Measurements from ENCODE around the gene EIF1. TPM values are rescaled to one million over a fixed set of nuclear protein-coding genes. Genes with fewer than 3 reads are reported as not detected.

EIF1 gene
- total and polyA plus RNA-seq, 8 donors: 697 to 782 (median 723) TPM

GRCh38 chr17:41642252-41643156 lies 46.2 kb upstream of the EIF1 start:
- H3K4me1 ChIP-seq: peaks cover 0 to 15% of the 10 kb centered on the region in 2 donors
- no peaks in the 10 kb centered on the region for H3K36me3 ChIP-seq
- H3K4me3 ChIP-seq: no peak overlapping the region
- no peaks in the 10 kb centered on the region for H3K27me3 ChIP-seq
- no peaks in the 10 kb centered on the region for H3K9me3 ChIP-seq
- DNase-seq: no peak
- TF ChIP-seq CTCF (IDR thresholded peaks at IDR 0.05): no peak
- intact Hi-C loops (cut with DNase I): no loop called here
- no peak for ATAC-seq
- H3K27ac ChIP-seq: no peak overlapping the region

GRCh38 chr17:41647038-41647813 lies 41.5 kb upstream of the EIF1 start:
- no peaks in the 10 kb centered on the region for H3K9me3 ChIP-seq
- H3K4me3 ChIP-seq: no peak overlapping the region
- H3K27me3 ChIP-seq: no peaks in the 10 kb centered on the region
- DNase-seq (no peak), ATAC-seq (no peak)
- TF ChIP-seq CTCF (IDR thresholded peaks at IDR 0.05): no peak
- peaks cover 4 to 30% of the 10 kb centered on the region in 2 donors for H3K4me1 ChIP-seq
- H3K27ac ChIP-seq: no peak overlapping the region
- no peaks in the 10 kb centered on the region for H3K36me3 ChIP-seq
- intact Hi-C loops (cut with DNase I): no loop called here

- peak; percentile 98 for TF ChIP-seq CTCF (IDR thresholded peaks at IDR 0.05)
- ATAC-seq: peak; percentile 84
- Histone ChIP-seq H3K36me3 (no peaks in the 10 kb centered on the region), H3K9me3 (no peaks in the 10 kb centered on the region), H3K27ac (no peak overlapping the region), H3K27me3 (no peaks in the 10 kb centered on the region), H3K4me3 (peak overlapping the region in 1 of 2 donors; percentile 5), H3K4me1 (peaks cover 4 to 30% of the 10 kb centered on the region in 2 donors)
- intact Hi-C loops (cut with DNase I): no loop called here
- DNase-seq: peak; percentile 78 to 98 (median 88)
These were observed 40.7 kb upstream of the EIF1 start for GRCh38 chr17:41647940-41648410.

GRCh38 chr17:41648411-41649195 lies 40.1 kb upstream of the EIF1 start:
- intact Hi-C loops (cut with DNase I): no loop called here
- Histone ChIP-seq H3K27me3 (no peaks in the 10 kb centered on the region), H3K27ac (peak overlapping the region in 1 of 2 donors; percentile 2), H3K4me3 (peak overlapping the region in 1 of 2 donors; percentile 5), H3K9me3 (no peaks in the 10 kb centered on the region), H3K4me1 (peaks cover 4 to 30% of the 10 kb centered on the region in 2 donors), H3K36me3 (no peaks in the 10 kb centered on the region)
- TF ChIP-seq CTCF (IDR thresholded peaks at IDR 0.05): peak; percentile 86 to 95
- peak; percentile 91 for ATAC-seq
- DNase-seq: peak; percentile 74 to 97 (median 87)
